Neuronal stem cell (in vitro differentiated cells): ENCODE measurements around the gene ENTPD6.

ENCODE experiments used
- DNase-seq: peaks from one replicate; pipeline ENCODE4 v3.0.0-alpha.2; 2013; ENCODE audit warnings: low spot score
- H2AFZ ChIP-seq: one replicate; pipeline ENCODE4 v1.6.1; 2013; ENCODE audit warnings: mild to moderate bottlenecking, low read length, inconsistent platforms
- H2AK5ac ChIP-seq: 2 replicates; pipeline ENCODE4 v1.6.1; 2013; ENCODE audit warnings: low read depth, mild to moderate bottlenecking, inconsistent platforms, low read length, moderate library complexity, mixed read lengths
- H2BK120ac ChIP-seq: 2 replicates; pipeline ENCODE4 v1.6.1; 2013; ENCODE audit warnings: low read depth, mild to moderate bottlenecking, inconsistent platforms, low read length, moderate library complexity, mixed read lengths
- H2BK12ac ChIP-seq: one replicate; pipeline ENCODE4 v1.6.1; 2013; ENCODE audit warnings: low read length, inconsistent platforms
- H2BK15ac ChIP-seq: 2 replicates; pipeline ENCODE4 v1.6.1; 2013; ENCODE audit warnings: mild to moderate bottlenecking, low read length, inconsistent platforms, mixed read lengths
- H2BK5ac ChIP-seq: one replicate; pipeline ENCODE4 v1.6.1; 2013; ENCODE audit warnings: inconsistent platforms, mild to moderate bottlenecking, low read length, moderate library complexity
- H3K14ac ChIP-seq: one replicate; pipeline ENCODE4 v1.6.1; 2013; ENCODE audit warnings: low read length, inconsistent platforms
- H3K18ac ChIP-seq: 2 replicates; pipeline ENCODE4 v1.6.1; 2013; ENCODE audit warnings: low read length, inconsistent platforms
- H3K23ac ChIP-seq: 2 replicates; pipeline ENCODE4 v1.6.1; 2013; ENCODE audit warnings: low read depth, mild to moderate bottlenecking, mixed read lengths, low read length, inconsistent platforms; ENCODE audit not compliant: poor library complexity
- H3K27ac ChIP-seq: replicated peaks from 3 replicates; pipeline ENCODE4 v1.5.1; 2013; ENCODE audit warnings: low read length, inconsistent platforms
- H3K27me3 ChIP-seq, 3 experiments: 2 replicates each; pipeline ENCODE4 v1.6.1; 2013; ENCODE audit warnings: low read length in 3 of 3, mild to moderate bottlenecking in 2 of 3, inconsistent platforms in 1 of 3, low read depth in 1 of 3, mixed read lengths in 1 of 3, moderate library complexity in 1 of 3; ENCODE audit not compliant: control insufficient read depth in 3 of 3, insufficient read depth in 3 of 3
- H3K36me3 ChIP-seq, 2 donors: replicated peaks in 1 of 2; 2 replicates each; pipeline ENCODE4 v1.6.1; 2013; ENCODE audit warnings: low read length in 2 of 2; ENCODE audit not compliant: control insufficient read depth in 2 of 2, insufficient read depth in 2 of 2
- H3K4ac ChIP-seq: 2 replicates; pipeline ENCODE4 v1.6.1; 2013; ENCODE audit warnings: inconsistent platforms, mild to moderate bottlenecking, low read length, moderate library complexity
- H3K4me1 ChIP-seq, 2 donors: 1 replicate in 1 of 2; 2 replicates in 1 of 2; pipeline ENCODE4 v1.6.1; 2013; ENCODE audit warnings: low read length in 2 of 2, low read depth in 1 of 2; ENCODE audit not compliant: control insufficient read depth in 2 of 2, insufficient read depth in 1 of 2
- H3K4me2 ChIP-seq: one replicate; pipeline ENCODE4 v1.6.1; 2013; ENCODE audit warnings: mild to moderate bottlenecking, low read length, inconsistent platforms; ENCODE audit not compliant: insufficient read depth, poor library complexity, severe bottlenecking
- H3K4me3 ChIP-seq, 2 donors: 2 replicates each; pipeline ENCODE4 v1.5.1; 2013; ENCODE audit warnings: low read length in 2 of 2, mild to moderate bottlenecking in 2 of 2, inconsistent platforms in 1 of 2, moderate library complexity in 1 of 2
- H3K79me1 ChIP-seq: one replicate; pipeline ENCODE4 v1.6.1; 2013; ENCODE audit warnings: low read depth, mild to moderate bottlenecking, inconsistent platforms, low read length, moderate library complexity
- H3K9ac ChIP-seq: one replicate; pipeline ENCODE4 v1.6.1; 2013; ENCODE audit warnings: mild to moderate bottlenecking, low read depth, low read length, inconsistent platforms; ENCODE audit not compliant: poor library complexity
- H3K9me3 ChIP-seq, 2 donors: replicated peaks in 1 of 2; 2 replicates each; pipeline versions ENCODE3 to v1.6.1; 2013; ENCODE audit warnings: low read length in 2 of 2, mild to moderate bottlenecking in 2 of 2, inconsistent platforms in 1 of 2, low read depth in 1 of 2, mixed read lengths in 1 of 2, moderate library complexity in 1 of 2; ENCODE audit not compliant: control insufficient read depth in 2 of 2, insufficient read depth in 1 of 2
- H4K8ac ChIP-seq: one replicate; pipeline ENCODE4 v1.6.1; 2013; ENCODE audit warnings: low read depth, mild to moderate bottlenecking, inconsistent platforms, low read length, moderate library complexity
- H4K91ac ChIP-seq: one replicate; pipeline ENCODE4 v1.6.1; 2013; ENCODE audit warnings: low read length, low read depth, mild to moderate bottlenecking, inconsistent platforms; ENCODE audit not compliant: poor library complexity
- WGBS, 2 donors: extraction: QIAGEN DNeasy Blood & Tissue Kit; methylation state at CpG; one replicate each; pipeline ENCODE4 v1.1.7; 2013; ENCODE audit warnings: missing lambda C conversion rate in 2 of 2, mixed read lengths in 1 of 2; ENCODE audit not compliant: insufficient read length in 2 of 2, insufficient replicate concordance in 1 of 2; ENCODE audit errors: extremely low coverage in 2 of 2; 5-methylcytosine and 5-hydroxymethylcytosine counted together

Gene ENTPD6

DNA sequence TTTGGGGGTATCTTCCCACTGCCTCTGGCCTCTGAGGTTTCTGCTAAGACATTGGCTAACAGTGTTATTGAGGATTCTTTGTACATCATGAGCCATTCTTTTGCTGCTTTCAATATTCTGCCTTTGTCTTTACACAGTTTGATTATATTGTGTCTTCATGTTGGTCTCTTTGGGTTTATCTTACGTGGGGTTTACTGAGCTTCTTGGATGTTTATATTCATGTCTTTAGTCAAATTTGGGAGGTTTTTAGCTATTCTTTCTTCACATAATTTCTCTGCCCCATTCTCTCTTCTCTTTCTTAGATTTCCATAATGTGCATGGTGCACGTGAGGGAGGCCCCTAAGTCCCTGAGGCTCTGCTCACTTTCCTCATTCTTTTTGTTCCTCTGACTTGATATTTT is 7.6 kb downstream of the ENTPD6 start:
- H3K27me3 ChIP-seq: no peaks in the 10 kb centered on the region
- peaks cover 0 to 2% of the 10 kb centered on the region in 2 donors for H3K36me3 ChIP-seq
- peaks cover 9 to 19% of the 10 kb centered on the region in 2 donors for H3K4me1 ChIP-seq
- H3K79me1 ChIP-seq: peaks cover 15% of the 10 kb centered on the region
- no peak overlapping the region for H4K8ac ChIP-seq
- no peak overlapping the region for H3K4me2 ChIP-seq
- no peak for DNase-seq
- no CpG with 5 or more reads among the region's 2 CpGs for WGBS, 2 donors
- H2AK5ac ChIP-seq: no peak overlapping the region
- no peak overlapping the region for H2AFZ ChIP-seq
- H3K9ac ChIP-seq: no peak overlapping the region
- H3K18ac ChIP-seq: no peak overlapping the region
- peaks cover 2 to 16% of the 10 kb centered on the region in 2 donors for H3K9me3 ChIP-seq
- H2BK15ac ChIP-seq: no peak overlapping the region
- no peak overlapping the region for H3K27ac ChIP-seq
- no peak overlapping the region for H2BK120ac ChIP-seq
- no peak overlapping the region for H4K91ac ChIP-seq
- H3K23ac ChIP-seq: no peak overlapping the region
- no peak overlapping the region for H2BK5ac ChIP-seq
- H2BK12ac ChIP-seq: no peak overlapping the region
- H3K4ac ChIP-seq: no peak overlapping the region
- H3K14ac ChIP-seq: no peak overlapping the region
- H3K4me3 ChIP-seq: no peak overlapping the region

- Histone ChIP-seq H3K9ac (no peak overlapping the region), H4K91ac (no peak overlapping the region), H3K36me3 (peaks cover 0 to 2% of the 10 kb centered on the region in 2 donors), H3K4me2 (no peak overlapping the region), H3K9me3 (peaks cover 2 to 16% of the 10 kb centered on the region in 2 donors), H3K79me1 (peaks cover 15% of the 10 kb centered on the region), H3K14ac (no peak overlapping the region), H2BK12ac (no peak overlapping the region), H3K27me3 (no peaks in the 10 kb centered on the region), H2BK120ac (no peak overlapping the region), H3K18ac (no peak overlapping the region), H3K27ac (no peak overlapping the region), H2AFZ (no peak overlapping the region), H2BK15ac (no peak overlapping the region), H3K23ac (no peak overlapping the region), H2BK5ac (no peak overlapping the region), H3K4ac (no peak overlapping the region), H2AK5ac (no peak overlapping the region), H4K8ac (no peak overlapping the region), H3K4me3 (no peak overlapping the region), H3K4me1 (peaks cover 5 to 15% of the 10 kb centered on the region in 2 donors)
- DNase-seq: no peak
- no CpG with 5 or more reads among the region's 1 CpG for WGBS, 2 donors
Measured at GRCh38 chr20:25203871-25204320, 8.4 kb downstream of the ENTPD6 start.

GRCh38 chr20:25204550-25205276 is 9.2 kb downstream of the ENTPD6 start:
- Histone ChIP-seq H4K91ac (no peak overlapping the region), H3K4me3 (no peak overlapping the region), H2BK15ac (no peak overlapping the region), H2BK120ac (no peak overlapping the region), H2AK5ac (peak overlapping the region; percentile 53), H3K79me1 (peaks cover 15% of the 10 kb centered on the region), H3K18ac (peak overlapping the region; percentile 20), H4K8ac (no peak overlapping the region), H2BK5ac (peak overlapping the region; percentile 30), H2BK12ac (peak overlapping the region; percentile 60), H3K4me1 (peaks cover 0 to 12% of the 10 kb centered on the region in 2 donors), H2AFZ (no peak overlapping the region), H3K4me2 (no peak overlapping the region), H3K14ac (no peak overlapping the region), H3K9ac (no peak overlapping the region), H3K36me3 (peaks cover 2 to 3% of the 10 kb centered on the region in 2 donors), H3K27me3 (no peaks in the 10 kb centered on the region), H3K23ac (peak overlapping the region; percentile 18), H3K9me3 (peaks cover 2 to 16% of the 10 kb centered on the region in 2 donors), H3K4ac (no peak overlapping the region), H3K27ac (no peak overlapping the region)
- WGBS, 2 donors: no CpG with 5 or more reads among the region's 9 CpGs
- DNase-seq: no peak

DNA sequence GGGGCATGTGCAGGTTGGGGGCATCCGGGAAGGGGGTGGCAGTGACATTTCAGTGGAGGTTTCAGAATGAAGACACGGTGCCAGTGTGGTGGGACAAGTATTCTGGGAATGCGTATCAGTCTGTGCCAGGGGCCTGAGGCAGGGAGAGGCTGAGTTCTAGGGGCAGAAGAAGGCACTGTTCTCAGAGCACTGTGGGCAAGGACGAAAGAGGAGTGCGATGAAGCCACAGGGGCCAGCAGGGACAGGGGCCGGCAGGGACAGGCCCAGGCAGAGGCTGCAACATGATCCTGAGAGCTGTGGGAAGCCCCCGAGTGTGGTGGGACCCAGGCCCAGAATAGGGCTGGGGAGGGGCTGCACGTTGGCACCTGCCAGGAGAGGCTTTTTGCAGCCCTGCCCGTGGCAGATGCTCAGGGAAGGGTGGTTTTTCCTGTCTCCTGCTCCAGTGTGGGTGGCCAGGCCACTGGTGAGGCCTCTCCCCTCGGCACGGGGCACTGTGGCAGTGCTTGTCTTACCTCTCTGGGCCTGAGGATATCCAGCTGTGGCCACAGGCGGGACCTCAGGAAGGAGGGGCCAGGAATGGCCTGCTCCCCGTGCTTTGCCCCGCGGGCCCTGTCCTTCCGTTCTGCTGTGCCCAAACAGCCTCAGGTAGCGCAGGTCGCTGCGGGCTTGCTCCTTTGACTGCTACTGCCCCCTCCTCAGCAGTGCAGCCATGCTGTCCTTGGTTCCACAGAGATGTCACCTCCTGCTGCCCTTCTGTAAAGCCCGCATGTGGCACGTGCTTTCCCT is 10.0 kb downstream of the ENTPD6 start:
- H3K36me3 ChIP-seq: peaks cover 4 to 9% of the 10 kb centered on the region in 2 donors
- H3K4me1 ChIP-seq: peaks cover 0 to 12% of the 10 kb centered on the region in 2 donors
- H3K79me1 ChIP-seq: peaks cover 15% of the 10 kb centered on the region
- H3K23ac ChIP-seq: peak overlapping the region; percentile 85
- peaks cover 2 to 16% of the 10 kb centered on the region in 2 donors for H3K9me3 ChIP-seq
- peak overlapping the region; percentile 80 for H3K9ac ChIP-seq
- peak overlapping the region; percentile 53 for H2AK5ac ChIP-seq
- H2BK120ac ChIP-seq: no peak overlapping the region
- peak overlapping the region; percentile 20 for H3K18ac ChIP-seq
- DNase-seq: no peak
- peak overlapping the region; percentile 75 for H2BK15ac ChIP-seq
- H3K4me2 ChIP-seq: no peak overlapping the region
- no peak overlapping the region for H3K4me3 ChIP-seq
- no peaks in the 10 kb centered on the region for H3K27me3 ChIP-seq
- no peak overlapping the region for H3K27ac ChIP-seq
- no peak overlapping the region for H2AFZ ChIP-seq
- H2BK5ac ChIP-seq: peak overlapping the region; percentile 30
- H3K4ac ChIP-seq: no peak overlapping the region
- no peak overlapping the region for H4K91ac ChIP-seq
- H3K14ac ChIP-seq: peak overlapping the region; percentile 1
- H2BK12ac ChIP-seq: peak overlapping the region; percentile 60
- H4K8ac ChIP-seq: peak overlapping the region; percentile 65
- WGBS, 2 donors: no CpG with 5 or more reads among the region's 21 CpGs
